ENCODE measurements around the gene KCNJ10. TPM values are rescaled to one million over a fixed set of nuclear protein-coding genes. Genes with fewer than 3 reads are reported as not detected.

The KCNJ10 gene
- total and polyA plus RNA-seq, 8 donors: 0.27 to 0.72 (median 0.56) TPM; not detected in 1

DNA sequence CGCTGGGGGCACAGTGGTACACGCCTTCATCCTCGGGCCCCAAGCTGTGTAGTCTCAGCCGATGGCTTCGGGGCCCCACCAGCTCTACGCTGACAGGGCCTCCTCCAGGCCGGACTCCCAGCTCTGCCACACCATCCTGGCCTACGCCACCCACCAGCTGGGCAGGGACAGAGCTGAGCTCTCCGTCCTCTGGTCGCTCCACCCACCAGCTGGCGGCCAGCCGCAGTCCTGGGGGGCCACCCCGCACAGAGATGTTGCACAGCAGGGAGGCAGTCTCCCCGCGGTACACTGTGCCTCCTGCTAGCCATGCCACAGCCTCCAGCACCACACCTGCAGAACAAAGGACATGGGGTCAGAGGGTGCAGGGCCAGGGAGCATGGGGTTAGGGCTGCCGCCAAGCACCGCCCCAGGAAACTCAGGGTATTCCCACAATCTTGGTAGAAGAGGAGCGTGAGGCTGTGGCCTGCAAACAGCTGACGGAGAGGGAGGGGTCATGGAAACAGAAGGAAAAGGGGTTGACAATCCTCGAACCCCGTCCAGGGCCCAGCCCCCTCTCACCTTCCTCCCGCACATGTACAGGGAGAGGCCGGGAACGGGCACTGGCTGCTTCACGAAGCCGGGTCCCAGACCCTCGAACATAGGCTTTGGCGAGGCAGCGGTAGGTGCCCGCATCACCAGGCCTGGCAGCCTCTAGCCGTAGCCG, 22.6 kb upstream of the KCNJ10 start:
- Histone ChIP-seq H3K4me1 (peaks cover 0 to 17% of the 10 kb centered on the region in 2 donors), H3K27me3 (no peaks in the 10 kb centered on the region), H3K4me3 (no peak overlapping the region), H3K36me3 (peaks cover 0 to 47% of the 10 kb centered on the region in 2 donors), H3K27ac (no peak overlapping the region), H3K9me3 (no peaks in the 10 kb centered on the region)
- TF ChIP-seq, protein P1, sequence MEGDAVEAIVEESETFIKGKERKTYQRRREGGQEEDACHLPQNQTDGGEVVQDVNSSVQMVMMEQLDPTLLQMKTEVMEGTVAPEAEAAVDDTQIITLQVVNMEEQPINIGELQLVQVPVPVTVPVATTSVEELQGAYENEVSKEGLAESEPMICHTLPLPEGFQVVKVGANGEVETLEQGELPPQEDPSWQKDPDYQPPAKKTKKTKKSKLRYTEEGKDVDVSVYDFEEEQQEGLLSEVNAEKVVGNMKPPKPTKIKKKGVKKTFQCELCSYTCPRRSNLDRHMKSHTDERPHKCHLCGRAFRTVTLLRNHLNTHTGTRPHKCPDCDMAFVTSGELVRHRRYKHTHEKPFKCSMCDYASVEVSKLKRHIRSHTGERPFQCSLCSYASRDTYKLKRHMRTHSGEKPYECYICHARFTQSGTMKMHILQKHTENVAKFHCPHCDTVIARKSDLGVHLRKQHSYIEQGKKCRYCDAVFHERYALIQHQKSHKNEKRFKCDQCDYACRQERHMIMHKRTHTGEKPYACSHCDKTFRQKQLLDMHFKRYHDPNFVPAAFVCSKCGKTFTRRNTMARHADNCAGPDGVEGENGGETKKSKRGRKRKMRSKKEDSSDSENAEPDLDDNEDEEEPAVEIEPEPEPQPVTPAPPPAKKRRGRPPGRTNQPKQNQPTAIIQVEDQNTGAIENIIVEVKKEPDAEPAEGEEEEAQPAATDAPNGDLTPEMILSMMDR (IDR thresholded peaks at IDR 0.05): no peak
- intact Hi-C loops (cut with DNase I): no loop called here
- DNase-seq: no peak
- no peak for ATAC-seq

DNA sequence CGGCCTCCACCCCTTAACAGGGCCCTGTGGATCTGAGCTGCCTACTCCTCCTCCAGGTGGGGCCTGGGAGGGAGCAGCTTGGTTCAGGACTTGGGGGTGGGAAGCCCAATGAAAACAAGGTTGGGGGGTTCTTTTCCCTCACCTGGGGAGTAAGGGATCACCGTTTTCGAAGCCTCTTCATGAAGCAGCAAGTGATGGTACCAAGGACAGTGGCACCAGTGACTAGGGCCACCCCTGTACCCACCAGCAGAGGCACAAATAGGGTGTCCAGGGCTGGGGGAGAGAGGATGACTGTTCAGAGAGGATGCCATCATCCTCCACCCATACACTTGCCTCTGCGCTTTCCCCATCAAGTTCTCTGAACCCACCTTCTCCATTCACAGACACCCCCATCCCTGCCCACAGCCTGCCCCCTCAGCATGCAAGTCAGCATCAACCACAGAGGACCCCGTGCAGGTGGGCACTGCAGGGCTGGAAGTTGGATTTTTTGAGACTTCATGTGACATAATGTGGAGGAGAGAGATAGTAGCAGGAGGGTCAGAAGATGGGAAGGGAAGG, 21.8 kb upstream of the KCNJ10 start:
- TF ChIP-seq, protein P1 (IDR thresholded peaks at IDR 0.05): no peak
- intact Hi-C loops (cut with DNase I): no loop called here
- no peaks in the 10 kb centered on the region for H3K27me3 ChIP-seq
- no peak for ATAC-seq
- H3K9me3 ChIP-seq: no peaks in the 10 kb centered on the region
- H3K4me1 ChIP-seq: peaks cover 0 to 9% of the 10 kb centered on the region in 2 donors
- H3K36me3 ChIP-seq: peaks cover 0 to 47% of the 10 kb centered on the region in 2 donors
- no peak overlapping the region for H3K27ac ChIP-seq
- no peak overlapping the region for H3K4me3 ChIP-seq
- DNase-seq: no peak

DNA sequence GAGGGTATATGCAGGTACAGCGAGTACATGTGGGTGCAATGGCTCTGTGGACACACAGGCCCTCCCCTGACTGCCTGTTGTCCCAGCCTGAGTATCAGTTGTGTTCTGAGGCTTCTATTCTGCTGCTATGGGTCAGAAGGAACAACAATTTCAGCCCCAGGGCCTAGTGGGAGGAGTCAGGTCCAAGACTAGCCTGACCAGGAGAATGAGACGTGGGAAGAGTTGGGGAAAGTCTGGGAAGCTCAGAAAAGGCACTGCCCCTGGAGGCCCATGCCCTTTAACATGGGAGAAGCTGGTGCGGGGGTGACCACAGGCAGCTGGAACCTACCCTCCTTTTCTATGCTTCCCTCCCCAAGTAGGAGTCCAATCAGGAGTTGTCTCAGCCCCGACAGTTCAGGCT, 20.8 kb upstream of the KCNJ10 start:
- Histone ChIP-seq H3K27ac (no peak overlapping the region), H3K4me1 (no peaks in the 10 kb centered on the region), H3K36me3 (peaks cover 0 to 47% of the 10 kb centered on the region in 2 donors), H3K27me3 (no peaks in the 10 kb centered on the region), H3K4me3 (no peak overlapping the region), H3K9me3 (no peaks in the 10 kb centered on the region)
- intact Hi-C loops (cut with DNase I): no loop called here
- TF ChIP-seq, protein P1 (IDR thresholded peaks at IDR 0.05): no peak
- ATAC-seq (no peak), DNase-seq (no peak)

DNA sequence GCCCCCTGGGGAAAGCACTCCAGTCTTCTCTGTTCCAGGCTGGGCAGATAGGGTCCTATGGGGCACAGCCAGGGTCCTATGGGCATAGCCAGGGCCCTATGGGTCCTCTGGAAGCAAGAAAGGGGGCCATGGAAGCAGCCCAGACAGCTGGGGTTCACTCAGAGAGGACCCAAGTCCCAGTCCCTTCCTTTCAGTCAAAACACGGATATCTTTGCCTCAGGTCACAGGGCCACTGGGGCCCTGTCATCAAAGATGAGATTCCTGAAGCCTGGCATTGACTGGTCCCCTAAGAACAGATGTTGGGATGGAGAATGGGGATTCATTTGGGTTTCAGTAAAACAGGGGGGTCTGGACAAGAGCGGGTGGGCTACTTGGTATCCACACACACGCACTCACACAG, 19.9 kb upstream of the KCNJ10 start:
- Histone ChIP-seq H3K27ac (no peak overlapping the region), H3K4me1 (no peaks in the 10 kb centered on the region), H3K27me3 (no peaks in the 10 kb centered on the region), H3K36me3 (peaks cover 0 to 47% of the 10 kb centered on the region in 2 donors), H3K9me3 (no peaks in the 10 kb centered on the region), H3K4me3 (no peak overlapping the region)
- no peak for DNase-seq
- no peak for ATAC-seq
- intact Hi-C loops (cut with DNase I): no loop called here
- TF ChIP-seq, protein P1 (IDR thresholded peaks at IDR 0.05): no peak

DNA sequence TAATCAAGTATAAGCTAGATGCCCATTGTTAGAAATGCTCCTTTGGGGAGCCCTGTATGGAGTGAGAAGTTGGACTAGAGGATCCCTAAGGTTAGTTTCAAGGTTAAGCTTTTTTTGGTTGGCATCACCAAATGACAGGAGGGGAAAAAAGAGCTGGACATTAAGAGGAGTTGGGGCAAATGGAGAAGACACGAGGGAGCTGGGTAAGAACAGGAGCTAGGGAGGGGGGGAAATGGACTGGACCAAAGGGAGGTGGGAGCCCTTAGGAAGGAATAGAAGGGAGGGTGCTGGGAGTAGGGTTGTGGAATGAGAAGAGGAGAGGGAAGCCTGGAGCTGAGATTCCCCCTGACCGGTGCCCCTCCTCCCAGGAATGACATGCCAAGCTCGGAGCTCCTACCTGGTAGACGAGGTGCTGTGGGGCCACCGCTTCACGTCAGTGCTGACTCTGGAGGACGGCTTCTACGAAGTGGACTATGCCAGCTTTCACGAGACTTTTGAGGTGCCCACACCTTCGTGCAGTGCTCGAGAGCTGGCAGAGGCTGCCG, 17.2 kb upstream of the KCNJ10 start:
- Histone ChIP-seq H3K27me3 (peaks cover 19 to 25% of the 10 kb centered on the region in 2 donors), H3K36me3 (peaks cover 0 to 29% of the 10 kb centered on the region in 2 donors), H3K27ac (no peak overlapping the region), H3K4me3 (no peak overlapping the region), H3K4me1 (peaks cover 5 to 8% of the 10 kb centered on the region in 2 donors), H3K9me3 (no peaks in the 10 kb centered on the region)
- intact Hi-C loops (cut with DNase I): no loop called here
- no peak for DNase-seq
- TF ChIP-seq, protein P1 (IDR thresholded peaks at IDR 0.05): no peak
- no peak for ATAC-seq
